ENCODE results near the gene DHDDS. TPM values are rescaled to one million over a fixed set of nuclear protein-coding genes. Genes with fewer than 3 reads are reported as not detected.
A peak's percentile ranks its signal among the peaks of the same experiment; 100 is the strongest.

The DHDDS gene
- total RNA-seq, 1 donor from 2014 or later, result 60.9 TPM

GRCh38 chr1:26434161-26434752 lies 2.1 kb downstream of the DHDDS start:
- no peak for DNase-seq (ENCODE audit: low spot score)
- Mint-ChIP-seq H3K4me3 (peak overlapping the region; percentile 50), H3K9me3 (no peaks in the 10 kb centered on the region), H3K4me1 (ENCODE audit: low read depth) (peaks cover 18% of the 10 kb centered on the region), H3K36me3 (ENCODE audit: low read depth) (peaks cover 21% of the 10 kb centered on the region), H3K27me3 (ENCODE audit: insufficient read depth) (peaks cover 9% of the 10 kb centered on the region), H3K27ac (no peak overlapping the region)
- intact Hi-C loops (cut with micrococcal nuclease), result loop anchor here (5.0 kb wide), 1 partner anchor 353 kb away; the partner anchor contains the start of gene PIGV

GRCh38 chr1:26438041-26438440 lies 5.9 kb downstream of the DHDDS start:
- H3K4me3 Mint-ChIP-seq, result no peak overlapping the region
- peaks cover 10% of the 10 kb centered on the region for H3K4me1 Mint-ChIP-seq (ENCODE audit: low read depth)
- no peak for DNase-seq (ENCODE audit: low spot score)
- no peak overlapping the region for H3K27ac Mint-ChIP-seq
- H3K9me3 Mint-ChIP-seq, result no peaks in the 10 kb centered on the region
- H3K27me3 Mint-ChIP-seq (ENCODE audit: insufficient read depth), result no peaks in the 10 kb centered on the region
- intact Hi-C loops (cut with micrococcal nuclease), result no loop called here
- H3K36me3 Mint-ChIP-seq (ENCODE audit: low read depth), result peaks cover 44% of the 10 kb centered on the region

GRCh38 chr1:26440259-26440658 lies 8.1 kb downstream of the DHDDS start:
- peaks cover 55% of the 10 kb centered on the region for H3K36me3 Mint-ChIP-seq (ENCODE audit: low read depth)
- H3K4me1 Mint-ChIP-seq (ENCODE audit: low read depth), result no peaks in the 10 kb centered on the region
- no peak overlapping the region for H3K4me3 Mint-ChIP-seq
- intact Hi-C loops (cut with micrococcal nuclease), result no loop called here
- no peak for DNase-seq (ENCODE audit: low spot score)
- H3K27ac Mint-ChIP-seq, result no peak overlapping the region
- H3K9me3 Mint-ChIP-seq, result no peaks in the 10 kb centered on the region
- no peaks in the 10 kb centered on the region for H3K27me3 Mint-ChIP-seq (ENCODE audit: insufficient read depth)

GRCh38 chr1:26449868-26450267 lies 17.7 kb downstream of the DHDDS start:
- Mint-ChIP-seq H3K36me3 (ENCODE audit: low read depth) (peaks cover 38% of the 10 kb centered on the region), H3K27me3 (ENCODE audit: insufficient read depth) (no peaks in the 10 kb centered on the region), H3K4me3 (no peak overlapping the region)

GRCh38 chr1:26450908-26451307 lies 18.8 kb downstream of the DHDDS start:
- no peaks in the 10 kb centered on the region for H3K4me1 Mint-ChIP-seq (ENCODE audit: low read depth)
- no peak for DNase-seq (ENCODE audit: low spot score)
- H3K4me3 Mint-ChIP-seq, result no peak overlapping the region
- H3K9me3 Mint-ChIP-seq, result no peaks in the 10 kb centered on the region
- no peaks in the 10 kb centered on the region for H3K27me3 Mint-ChIP-seq (ENCODE audit: insufficient read depth)
- H3K36me3 Mint-ChIP-seq (ENCODE audit: low read depth), result peaks cover 40% of the 10 kb centered on the region
- no peak overlapping the region for H3K27ac Mint-ChIP-seq
- intact Hi-C loops (cut with micrococcal nuclease), result no loop called here

More at GRCh38 chr1:26449868-26450267, 17.7 kb downstream of the DHDDS start:
- no peak for DNase-seq (ENCODE audit: low spot score)
- Mint-ChIP-seq H3K9me3 (no peaks in the 10 kb centered on the region), H3K27ac (no peak overlapping the region), H3K4me1 (ENCODE audit: low read depth) (no peaks in the 10 kb centered on the region)
- intact Hi-C loops (cut with micrococcal nuclease), result no loop called here

- Mint-ChIP-seq H3K27me3 (ENCODE audit: insufficient read depth) (no peaks in the 10 kb centered on the region), H3K9me3 (no peaks in the 10 kb centered on the region), H3K4me1 (ENCODE audit: low read depth) (no peaks in the 10 kb centered on the region), H3K36me3 (ENCODE audit: low read depth) (peaks cover 28% of the 10 kb centered on the region), H3K4me3 (no peak overlapping the region), H3K27ac (no peak overlapping the region)
- no peak for DNase-seq (ENCODE audit: low spot score)
- intact Hi-C loops (cut with micrococcal nuclease), result no loop called here
Measured at GRCh38 chr1:26452459-26453183, 20.5 kb downstream of the DHDDS start.

- no peak overlapping the region for H3K4me3 Mint-ChIP-seq
- DNase-seq (ENCODE audit: low spot score), result no peak
- H3K27me3 Mint-ChIP-seq (ENCODE audit: insufficient read depth), result no peaks in the 10 kb centered on the region
- no peaks in the 10 kb centered on the region for H3K4me1 Mint-ChIP-seq (ENCODE audit: low read depth)
- no peak overlapping the region for H3K27ac Mint-ChIP-seq
- peaks cover 32% of the 10 kb centered on the region for H3K36me3 Mint-ChIP-seq (ENCODE audit: low read depth)
- intact Hi-C loops (cut with micrococcal nuclease), result no loop called here
- H3K9me3 Mint-ChIP-seq, result no peaks in the 10 kb centered on the region
Measured at GRCh38 chr1:26459148-26459547, 27.0 kb downstream of the DHDDS start.

GRCh38 chr1:26459573-26460031 lies 27.5 kb downstream of the DHDDS start:
- intact Hi-C loops (cut with micrococcal nuclease), result no loop called here

GRCh38 chr1:26468911-26469310 lies 36.8 kb downstream of the DHDDS start:
- H3K9me3 Mint-ChIP-seq, result no peaks in the 10 kb centered on the region
- no peak overlapping the region for H3K4me3 Mint-ChIP-seq
- H3K27ac Mint-ChIP-seq, result no peak overlapping the region
- H3K36me3 Mint-ChIP-seq (ENCODE audit: low read depth), result peaks cover 42% of the 10 kb centered on the region
- no peaks in the 10 kb centered on the region for H3K27me3 Mint-ChIP-seq (ENCODE audit: insufficient read depth)
- H3K4me1 Mint-ChIP-seq (ENCODE audit: low read depth), result peaks cover 32% of the 10 kb centered on the region
- no peak for DNase-seq (ENCODE audit: low spot score)
- intact Hi-C loops (cut with micrococcal nuclease), result no loop called here

More at GRCh38 chr1:26459573-26460031, 27.5 kb downstream of the DHDDS start:
- Mint-ChIP-seq H3K4me3 (no peak overlapping the region), H3K36me3 (ENCODE audit: low read depth) (peaks cover 30% of the 10 kb centered on the region), H3K9me3 (no peaks in the 10 kb centered on the region), H3K27me3 (ENCODE audit: insufficient read depth) (no peaks in the 10 kb centered on the region), H3K27ac (no peak overlapping the region), H3K4me1 (ENCODE audit: low read depth) (no peaks in the 10 kb centered on the region)
- no peak for DNase-seq (ENCODE audit: low spot score)

GRCh38 chr1:26469558-26469957 lies 37.4 kb downstream of the DHDDS start:
- Mint-ChIP-seq H3K9me3 (no peaks in the 10 kb centered on the region), H3K27me3 (ENCODE audit: insufficient read depth) (no peaks in the 10 kb centered on the region), H3K4me3 (no peak overlapping the region), H3K36me3 (ENCODE audit: low read depth) (peaks cover 47% of the 10 kb centered on the region), H3K27ac (no peak overlapping the region), H3K4me1 (ENCODE audit: low read depth) (peaks cover 39% of the 10 kb centered on the region)
- no peak for DNase-seq (ENCODE audit: low spot score)
- intact Hi-C loops (cut with micrococcal nuclease), result no loop called here

GRCh38 chr1:26470878-26471497 lies 38.9 kb downstream of the DHDDS start:
- intact Hi-C loops (cut with micrococcal nuclease), result loop anchor here (10.0 kb wide), 1 partner anchor 394 kb away; the partner anchor contains the start of gene SFN
- Mint-ChIP-seq H3K36me3 (ENCODE audit: low read depth) (peaks cover 46% of the 10 kb centered on the region), H3K27me3 (ENCODE audit: insufficient read depth) (no peaks in the 10 kb centered on the region), H3K9me3 (no peaks in the 10 kb centered on the region), H3K4me3 (peak overlapping the region; percentile 93), H3K4me1 (ENCODE audit: low read depth) (peaks cover 46% of the 10 kb centered on the region), H3K27ac (no peak overlapping the region)
- no peak for DNase-seq (ENCODE audit: low spot score)

- intact Hi-C loops (cut with micrococcal nuclease), result loop anchor here (1.0 to 10.0 kb wide), 12 partner anchors 39 to 449 kb away; partner anchors contain the start of genes CEP85, DHDDS, NUDC and PDIK1L
- peak; percentile 31 for DNase-seq (ENCODE audit: low spot score)
- peak overlapping the region; percentile 93 for H3K4me3 Mint-ChIP-seq
- no peaks in the 10 kb centered on the region for H3K9me3 Mint-ChIP-seq
- peaks cover 54% of the 10 kb centered on the region for H3K4me1 Mint-ChIP-seq (ENCODE audit: low read depth)
- H3K36me3 Mint-ChIP-seq (ENCODE audit: low read depth), result peaks cover 48% of the 10 kb centered on the region
- H3K27me3 Mint-ChIP-seq (ENCODE audit: insufficient read depth), result no peaks in the 10 kb centered on the region
- H3K27ac Mint-ChIP-seq, result peak overlapping the region; percentile 99
Measured at GRCh38 chr1:26471498-26472319, 39.6 kb downstream of the DHDDS start.

Measured in activated T-helper 1 cell treated with anti-CD3 and anti-CD28 coated beads, Interleukin-12 subunit alpha, Interleukin-12 subunit beta, Interleukin-2, Interleukin-4 antibody, amounts not matched to agents 30 ng/mL and 10 ng/mL and 1 ng/mL, durations not matched to agents 14 hours and 24 hours and 36 hours (primary cell).